Ectodermal cell (in vitro differentiated cells): ENCODE results near the gene CCDC183.
A peak's percentile ranks its signal among the peaks of the same experiment; 100 is the strongest.
"Not testable (repeated sequence)": the region's sequence is repeated elsewhere in the genome, so short reads cannot be mapped to it uniquely, and the experiment has no call there.

Experiments
- H3K27ac ChIP-seq: 2 replicates; pipeline ENCODE4 v1.7.0; 2013; ENCODE audit warnings: mild to moderate bottlenecking, low read depth, low read length; ENCODE audit not compliant: insufficient read depth, poor library complexity, severe bottlenecking
- H3K27me3 ChIP-seq: 2 replicates; pipeline ENCODE4 v1.7.0; 2013; ENCODE audit warnings: mild to moderate bottlenecking, low read length; ENCODE audit not compliant: insufficient read depth, control insufficient read depth, poor library complexity, severe bottlenecking
- H3K36me3 ChIP-seq: one replicate; pipeline ENCODE4 v1.7.0; 2013; ENCODE audit warnings: low read length; ENCODE audit not compliant: control insufficient read depth, insufficient read depth
- H3K4me1 ChIP-seq: one replicate; pipeline ENCODE4 v1.7.0; 2013; ENCODE audit warnings: low read length; ENCODE audit not compliant: control insufficient read depth, insufficient read depth
- H3K4me3 ChIP-seq: 2 replicates; pipeline ENCODE4 v1.7.0; 2013; ENCODE audit warnings: low read depth, low read length, control low read depth; ENCODE audit not compliant: insufficient read depth
- H3K9me3 ChIP-seq: 2 replicates; pipeline ENCODE4 v1.7.0; 2013; ENCODE audit warnings: mild to moderate bottlenecking, low read length, moderate library complexity; ENCODE audit not compliant: control insufficient read depth
- WGBS, 2 experiments: methylation state at CpG; one replicate each; pipeline ENCODE4 v1.1.7; 2013; ENCODE audit warnings: missing lambda C conversion rate in 2 of 2; 5-methylcytosine and 5-hydroxymethylcytosine counted together

CCDC183 gene

DNA sequence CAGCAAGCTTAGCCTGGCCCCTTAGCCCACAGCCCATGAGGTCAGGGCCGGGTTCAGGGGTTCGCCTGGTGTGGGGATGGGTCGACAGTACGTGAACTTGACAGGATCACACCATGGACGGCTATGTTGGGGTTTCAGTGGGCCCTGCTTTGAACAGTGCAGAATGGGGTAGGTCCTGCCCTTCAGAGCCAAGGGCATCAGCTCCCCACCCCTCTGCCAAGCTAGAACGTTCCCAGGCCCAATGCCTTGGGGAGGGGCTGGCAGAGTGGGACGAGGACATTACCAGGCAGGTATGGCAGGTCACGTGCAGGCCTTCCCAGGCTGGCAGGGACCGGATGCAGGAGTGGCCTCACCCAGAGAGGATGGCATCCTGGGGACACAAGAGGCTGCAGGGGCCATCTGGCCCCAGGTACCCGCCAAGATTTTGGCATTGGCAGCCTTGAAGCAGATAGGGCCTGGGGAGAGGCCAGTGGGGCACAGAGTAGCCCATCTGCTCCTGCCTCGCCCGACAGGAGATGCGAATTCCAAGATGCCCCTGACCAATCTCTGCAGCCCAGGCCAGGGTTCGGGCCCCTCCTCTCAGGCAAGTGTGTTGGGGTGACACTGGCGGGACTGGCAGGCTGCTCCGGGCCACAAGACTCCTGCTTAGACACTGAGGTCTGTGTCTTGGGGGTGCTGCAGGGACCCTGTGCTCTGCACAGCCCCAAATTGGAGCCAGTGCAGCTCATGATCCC lies 45.7 kb downstream of the CCDC183 start:
- not testable (repeated sequence) for H3K36me3 ChIP-seq

GRCh38 chr9:136842380-136842948 lies 46.3 kb downstream of the CCDC183 start, which contains the start of gene AJM1:
Gene AJM1, plus strand, starts transcription at chr9:136842478. Its CDS starts 1,937 bp downstream, at chr9:136844415.
- WGBS, 2 experiments: 6 to 8% methylated on average over 21 to 24 of the region's 27 CpGs
- Histone ChIP-seq H3K27ac (peak within 1 kb of the TSS; percentile 50), H3K4me3 (peak within 1 kb of the TSS; percentile 16), H3K4me1 (peaks cover 41% of the 10 kb centered on the region), H3K27me3 (peaks cover 29% of the 10 kb centered on the region)
- H3K9me3 ChIP-seq, H3K36me3 ChIP-seq: not testable (repeated sequence)

More for the DNA sequence above, 45.7 kb downstream of the CCDC183 start:
- not testable (repeated sequence) for H3K4me3 ChIP-seq, H3K9me3 ChIP-seq
- 54 to 59% methylated on average over 16 of the region's 16 CpGs for WGBS, 2 experiments
- H3K27ac ChIP-seq: peak overlapping the region; percentile 50
- H3K27me3 ChIP-seq: peaks cover 26% of the 10 kb centered on the region
- peaks cover 41% of the 10 kb centered on the region for H3K4me1 ChIP-seq

- 65 to 77% methylated on average over 21 of the region's 21 CpGs for WGBS, 2 experiments
- H3K4me3 ChIP-seq, H3K27ac ChIP-seq, H3K9me3 ChIP-seq, H3K36me3 ChIP-seq: not testable (repeated sequence)
- Histone ChIP-seq H3K4me1 (peaks cover 41% of the 10 kb centered on the region), H3K27me3 (peaks cover 29% of the 10 kb centered on the region)
Measured at GRCh38 chr9:136843159-136843800, 47.1 kb downstream of the CCDC183 start.

- not testable (repeated sequence) for H3K9me3 ChIP-seq, H3K4me3 ChIP-seq, H3K27ac ChIP-seq, H3K36me3 ChIP-seq
- 69 to 71% methylated on average over 99 of the region's 99 CpGs for WGBS, 2 experiments
- peaks cover 29% of the 10 kb centered on the region for H3K27me3 ChIP-seq
- H3K4me1 ChIP-seq: peaks cover 39% of the 10 kb centered on the region
Measured at GRCh38 chr9:136843801-136844740, 47.9 kb downstream of the CCDC183 start.

DNA sequence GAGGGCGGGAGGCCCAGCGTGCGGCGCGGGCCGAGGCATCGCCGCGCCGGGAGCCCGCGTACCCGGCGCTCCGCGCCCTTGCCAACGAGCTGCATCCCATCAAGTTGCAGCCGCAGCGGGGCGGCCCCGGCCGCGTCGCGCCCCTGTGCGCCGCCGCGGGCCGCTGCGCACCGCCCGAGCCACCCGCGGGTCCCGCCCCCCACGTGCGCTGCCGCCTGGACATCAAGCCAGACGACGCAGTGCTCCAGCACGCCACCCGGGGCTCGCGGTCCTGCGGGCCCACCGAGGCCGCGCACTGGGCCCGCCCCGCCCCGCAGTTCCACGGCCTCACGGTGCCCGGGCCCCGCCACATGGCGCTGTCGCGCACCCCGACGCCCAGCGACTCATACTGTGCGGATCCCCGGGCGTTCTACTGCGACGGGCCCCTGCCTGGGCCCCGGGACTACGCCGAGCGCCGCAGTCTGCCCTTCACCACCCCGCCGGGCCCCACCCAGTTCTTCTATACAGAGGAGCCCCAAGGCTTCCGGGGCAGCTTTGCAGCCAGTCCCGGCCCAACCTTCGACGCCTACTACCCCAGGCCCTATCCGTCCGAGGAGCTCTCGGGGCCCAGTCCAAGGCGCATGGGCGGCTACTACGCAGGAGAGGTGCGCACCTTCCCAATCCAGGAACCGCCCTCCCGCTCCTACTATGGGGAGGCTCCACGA lies 48.8 kb downstream of the CCDC183 start:
- H3K4me3 ChIP-seq: no peak overlapping the region
- peaks cover 29% of the 10 kb centered on the region for H3K27me3 ChIP-seq
- WGBS, 2 experiments: 90 to 92% methylated on average over 88 of the region's 88 CpGs
- H3K9me3 ChIP-seq: no peaks in the 10 kb centered on the region
- no peak overlapping the region for H3K27ac ChIP-seq
- H3K36me3 ChIP-seq: no peaks in the 10 kb centered on the region
- peaks cover 30% of the 10 kb centered on the region for H3K4me1 ChIP-seq

- H3K36me3 ChIP-seq: peaks cover under 1% of the 10 kb centered on the region
- no peaks in the 10 kb centered on the region for H3K9me3 ChIP-seq
- H3K27me3 ChIP-seq: peaks cover 29% of the 10 kb centered on the region
- WGBS, 2 experiments: 96% methylated on average over 102 of the region's 102 CpGs
- H3K4me3 ChIP-seq: no peak overlapping the region
- no peak overlapping the region for H3K27ac ChIP-seq
- peaks cover 29% of the 10 kb centered on the region for H3K4me1 ChIP-seq
Measured at GRCh38 chr9:136845465-136846260, 49.5 kb downstream of the CCDC183 start.

DNA sequence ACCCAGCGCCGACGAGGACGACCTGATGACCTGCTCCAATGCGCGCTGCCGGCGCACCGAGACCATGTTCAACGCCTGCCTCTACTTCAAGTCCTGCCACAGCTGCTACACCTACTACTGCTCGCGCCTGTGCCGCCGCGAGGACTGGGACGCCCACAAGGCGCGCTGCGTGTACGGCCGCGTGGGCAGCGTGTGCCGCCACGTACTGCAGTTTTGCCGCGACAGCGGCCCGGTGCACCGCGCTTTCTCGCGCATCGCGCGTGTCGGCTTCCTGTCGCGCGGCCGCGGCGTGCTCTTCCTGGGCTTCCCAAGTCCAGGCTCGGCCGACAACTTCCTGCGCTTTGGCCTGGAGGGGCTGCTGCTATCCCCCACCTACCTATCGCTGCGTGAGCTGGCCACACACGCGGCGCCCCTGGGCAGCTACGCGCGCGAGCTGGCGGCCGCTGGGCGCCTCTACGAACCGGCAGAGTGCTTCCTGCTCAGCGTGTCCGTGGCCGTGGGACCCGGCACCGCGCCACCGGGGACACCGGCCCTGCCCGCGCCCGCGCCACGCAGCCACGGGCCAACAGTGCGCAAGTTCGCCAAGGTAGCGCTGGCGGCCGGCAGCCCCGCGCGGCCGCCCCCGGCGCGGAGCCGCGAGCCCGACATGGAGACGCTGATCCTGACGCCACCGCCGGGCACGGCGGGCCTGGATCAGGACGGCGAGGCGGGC lies 50.4 kb downstream of the CCDC183 start:
- H3K27ac ChIP-seq: no peak overlapping the region
- H3K4me1 ChIP-seq: peaks cover 20% of the 10 kb centered on the region
- H3K9me3 ChIP-seq: no peaks in the 10 kb centered on the region
- H3K4me3 ChIP-seq: peak overlapping the region; percentile 71
- peaks cover 5% of the 10 kb centered on the region for H3K36me3 ChIP-seq
- WGBS, 2 experiments: 71 to 72% methylated on average over 98 of the region's 98 CpGs
- H3K27me3 ChIP-seq: peaks cover 29% of the 10 kb centered on the region

DNA sequence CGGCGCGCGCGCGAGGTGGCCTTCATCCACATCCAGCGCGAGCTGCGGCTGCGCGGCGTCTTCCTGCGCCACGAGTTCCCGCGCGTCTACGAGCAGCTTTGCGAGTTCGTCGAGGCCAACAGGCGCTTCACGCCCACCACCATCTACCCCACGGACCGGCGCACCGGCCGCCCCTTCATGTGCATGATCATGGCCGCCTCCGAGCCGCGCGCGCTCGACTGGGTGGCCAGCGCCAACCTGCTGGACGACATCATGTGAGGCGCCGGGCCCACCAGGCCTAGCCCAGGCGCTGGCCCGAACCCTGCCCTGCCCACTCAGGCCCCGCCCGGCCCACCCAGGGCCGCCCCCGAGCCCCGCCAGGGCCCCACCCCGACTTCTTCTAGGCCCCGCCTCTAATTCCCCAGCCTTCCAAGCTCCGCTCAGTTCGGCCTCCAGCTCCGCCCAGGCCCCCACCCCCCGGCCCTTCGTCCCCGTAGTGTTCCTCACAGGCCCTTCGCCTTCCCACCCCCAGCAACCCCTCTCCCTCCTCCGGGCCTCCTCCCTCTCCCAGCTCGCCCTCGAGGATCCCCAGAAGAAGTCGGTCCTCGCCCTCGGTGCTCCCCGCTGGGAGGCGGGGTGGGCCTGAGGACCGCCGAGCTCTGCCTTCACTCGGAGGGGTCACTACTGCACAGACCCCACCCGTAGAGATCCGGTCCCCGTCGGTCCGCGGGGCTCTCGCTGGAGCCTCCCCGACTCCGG lies 51.1 kb downstream of the CCDC183 start:
- peaks cover 29% of the 10 kb centered on the region for H3K27me3 ChIP-seq
- H3K4me1 ChIP-seq: peaks cover 13% of the 10 kb centered on the region
- H3K9me3 ChIP-seq: no peaks in the 10 kb centered on the region
- peak overlapping the region; percentile 50 for H3K27ac ChIP-seq
- WGBS, 2 experiments: 18 to 21% methylated on average over 73 to 75 of the region's 75 CpGs
- peak overlapping the region; percentile 71 for H3K4me3 ChIP-seq
- peaks cover 8% of the 10 kb centered on the region for H3K36me3 ChIP-seq
